ENCODE results near the gene CASKIN1. TPM values are rescaled to one million over a fixed set of nuclear protein-coding genes. Genes with fewer than 3 reads are reported as not detected.
"Not testable (repeated sequence)": the region's sequence is repeated elsewhere in the genome, so short reads cannot be mapped to it uniquely, and the experiment has no call there.

Gene CASKIN1
- total RNA-seq, 1 donor: not detected

DNA sequence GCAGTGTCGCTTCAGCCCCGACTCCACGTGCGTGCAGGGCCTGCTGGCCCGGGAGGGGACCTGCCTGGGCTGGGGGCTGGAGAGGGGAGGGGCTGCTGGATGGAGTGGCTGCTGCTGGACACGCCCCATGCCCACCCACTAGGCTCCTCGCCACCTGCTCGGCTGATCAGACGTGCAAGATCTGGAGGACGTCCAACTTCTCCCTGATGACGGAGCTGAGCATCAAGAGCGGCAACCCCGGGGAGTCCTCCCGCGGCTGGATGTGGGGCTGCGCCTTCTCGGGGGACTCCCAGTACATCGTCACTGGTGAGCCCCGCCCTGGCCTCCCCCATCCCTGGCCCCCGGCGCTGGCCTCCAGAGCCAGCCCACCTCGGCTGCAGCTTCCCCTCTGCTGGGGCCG is 11.9 kb upstream of the CASKIN1 start:
- Histone ChIP-seq H3K27me3 (ENCODE audit: insufficient read depth, low read length) (no peaks in the 10 kb centered on the region), H3K4me3 (ENCODE audit: low read length) (no peak overlapping the region), H3K4me1 (ENCODE audit: insufficient read depth, low read length) (peaks cover 38% of the 10 kb centered on the region), H3K9me3 (ENCODE audit: low read depth, low read length) (no peaks in the 10 kb centered on the region)

DNA sequence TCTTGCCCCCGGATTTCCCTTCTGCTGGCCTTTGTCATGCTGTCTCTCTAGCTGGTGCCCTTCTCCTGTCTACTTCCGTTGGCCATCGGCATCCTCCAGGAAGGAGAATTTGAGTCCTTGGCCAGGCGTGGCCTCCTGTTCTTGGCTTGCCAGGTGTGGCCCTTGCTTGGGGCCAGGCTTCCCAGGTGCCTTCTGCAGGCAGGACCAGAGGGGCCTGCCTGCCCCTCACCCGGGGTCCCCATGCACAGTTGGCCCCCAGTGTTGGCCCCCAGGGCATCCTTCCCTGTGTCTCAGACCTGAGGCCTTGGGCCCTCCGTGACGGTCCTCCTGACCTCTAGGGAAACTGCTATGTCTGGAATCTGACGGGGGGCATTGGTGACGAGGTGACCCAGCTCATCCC is 11.5 kb upstream of the CASKIN1 start:
- Histone ChIP-seq H3K9me3 (ENCODE audit: low read depth, low read length) (no peaks in the 10 kb centered on the region), H3K4me1 (ENCODE audit: insufficient read depth, low read length) (peaks cover 34% of the 10 kb centered on the region), H3K27me3 (ENCODE audit: insufficient read depth, low read length) (no peaks in the 10 kb centered on the region), H3K4me3 (ENCODE audit: low read length) (no peak overlapping the region)

DNA sequence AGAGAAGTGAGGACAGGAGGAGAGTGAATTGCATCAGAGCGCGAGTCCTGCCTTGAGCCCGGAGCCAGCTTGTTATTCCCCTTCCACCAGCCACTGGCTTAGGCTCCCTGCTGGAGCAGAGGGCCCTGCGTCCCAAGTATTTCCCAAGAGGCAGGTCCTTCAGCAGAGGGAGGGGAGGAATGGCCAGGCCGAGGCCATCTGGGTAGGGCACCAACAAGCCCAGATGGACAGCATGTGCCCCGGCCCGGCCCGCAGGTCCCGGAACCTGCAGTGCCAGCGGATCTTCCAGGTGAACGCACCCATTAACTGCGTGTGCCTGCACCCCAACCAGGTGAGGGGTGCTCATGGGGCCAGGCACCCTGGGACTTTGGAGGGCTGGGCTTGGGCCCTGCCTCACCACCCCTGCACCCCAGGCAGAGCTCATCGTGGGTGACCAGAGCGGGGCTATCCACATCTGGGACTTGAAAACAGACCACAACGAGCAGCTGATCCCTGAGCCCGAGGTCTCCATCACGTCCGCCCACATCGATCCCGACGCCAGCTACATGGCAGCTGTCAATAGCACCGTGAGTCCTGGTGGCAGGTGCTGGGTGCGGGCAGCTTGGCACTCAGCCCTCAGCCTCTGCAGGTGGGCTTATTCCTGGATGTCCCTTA is 10.5 kb upstream of the CASKIN1 start:
- Histone ChIP-seq H3K4me1 (ENCODE audit: insufficient read depth, low read length) (peaks cover 24% of the 10 kb centered on the region), H3K9me3 (ENCODE audit: low read depth, low read length) (no peaks in the 10 kb centered on the region), H3K4me3 (ENCODE audit: low read length) (no peak overlapping the region), H3K27me3 (ENCODE audit: insufficient read depth, low read length) (no peaks in the 10 kb centered on the region)

DNA sequence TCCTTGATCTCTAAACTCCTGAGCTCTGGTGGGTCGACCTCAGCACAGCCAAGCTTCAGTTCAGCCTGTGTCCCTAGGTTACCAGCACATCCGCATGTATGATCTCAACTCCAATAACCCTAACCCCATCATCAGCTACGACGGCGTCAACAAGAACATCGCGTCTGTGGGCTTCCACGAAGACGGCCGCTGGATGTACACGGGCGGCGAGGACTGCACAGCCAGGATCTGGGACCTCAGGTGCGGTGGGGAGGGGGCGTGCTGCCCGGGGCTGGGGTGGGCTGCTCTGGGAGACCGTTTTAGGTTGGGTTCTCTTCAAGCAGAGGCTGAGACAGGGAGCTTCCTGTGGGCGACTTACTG is 10.0 kb upstream of the CASKIN1 start:
- Histone ChIP-seq H3K9me3 (ENCODE audit: low read depth, low read length) (no peaks in the 10 kb centered on the region), H3K4me1 (ENCODE audit: insufficient read depth, low read length) (peaks cover 22% of the 10 kb centered on the region), H3K27me3 (ENCODE audit: insufficient read depth, low read length) (no peaks in the 10 kb centered on the region), H3K4me3 (ENCODE audit: low read length) (no peak overlapping the region)

DNA sequence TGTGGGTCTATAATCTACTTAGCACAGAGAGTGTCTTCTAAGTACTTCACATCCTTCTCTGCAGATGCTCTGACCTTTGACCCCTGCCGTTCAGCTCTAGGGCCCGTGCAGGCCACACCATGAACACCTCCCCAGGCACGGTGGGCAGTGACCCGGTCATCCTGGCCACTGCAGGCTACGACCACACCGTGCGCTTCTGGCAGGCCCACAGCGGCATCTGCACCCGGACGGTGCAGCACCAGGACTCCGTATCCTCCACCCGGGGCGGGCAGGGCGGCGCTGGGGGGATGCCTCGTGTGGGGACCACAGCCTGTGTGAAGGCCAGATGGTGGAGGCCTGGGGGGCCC is 9.5 kb upstream of the CASKIN1 start:
- H3K27me3 ChIP-seq (ENCODE audit: insufficient read depth, low read length): no peaks in the 10 kb centered on the region
- H3K9me3 ChIP-seq (ENCODE audit: low read depth, low read length): no peaks in the 10 kb centered on the region
- peak overlapping the region; percentile 79 for H3K4me3 ChIP-seq (ENCODE audit: low read length)
- peaks cover 22% of the 10 kb centered on the region for H3K4me1 ChIP-seq (ENCODE audit: insufficient read depth, low read length)

DNA sequence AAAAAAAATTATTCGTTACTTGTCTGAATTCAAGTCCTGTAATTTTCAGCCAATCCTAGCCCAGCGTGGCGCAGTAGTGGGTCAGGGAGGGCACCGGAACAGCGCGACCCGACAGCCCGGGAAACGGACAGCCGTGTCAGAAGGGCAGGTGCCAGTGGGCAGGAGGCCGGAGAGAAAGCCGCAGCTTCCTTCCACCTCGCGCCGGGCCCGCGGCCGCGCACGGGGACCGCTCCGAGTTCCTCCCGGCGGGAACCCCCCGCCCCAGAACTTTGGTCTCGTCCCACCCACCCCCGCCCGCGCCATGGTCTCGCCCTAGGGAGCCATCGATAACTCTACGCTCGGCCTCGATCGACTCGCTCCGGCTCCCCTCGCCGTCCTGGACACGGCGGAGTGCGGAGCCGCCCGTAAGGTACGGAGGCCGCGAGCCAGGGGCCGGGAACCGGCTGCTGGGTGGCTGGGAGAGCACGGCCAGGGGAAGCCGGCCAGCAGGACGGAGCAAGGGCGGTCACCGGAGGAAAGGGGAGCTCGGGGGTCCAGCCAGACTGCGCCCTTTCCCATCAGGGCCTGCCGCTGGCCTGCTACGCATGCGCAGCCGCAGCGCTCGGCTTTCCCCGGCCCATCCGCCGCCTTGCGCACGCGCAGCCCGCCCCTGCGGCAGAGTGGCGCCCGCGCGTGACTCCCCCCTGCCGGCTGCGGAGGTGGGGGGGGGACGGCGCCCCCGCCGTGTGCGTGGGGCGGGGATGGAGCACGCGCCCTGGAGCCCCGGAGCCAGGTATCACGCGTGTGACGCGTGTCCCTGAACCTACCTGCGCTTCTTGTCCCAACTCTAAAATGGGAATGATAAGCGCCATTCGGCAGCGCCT is 8.9 kb upstream of the CASKIN1 start, which contains the start of gene MLST8:
MLST8 (plus strand) TSS at position 351 of the 863 bp plus-strand sequence. CDS start 632 bp downstream, outside the sequence.
- H3K4me1 ChIP-seq (ENCODE audit: insufficient read depth, low read length): peaks cover 22% of the 10 kb centered on the region
- peak within 1 kb of the TSS; percentile 79 for H3K4me3 ChIP-seq (ENCODE audit: low read length)
- H3K27me3 ChIP-seq (ENCODE audit: insufficient read depth, low read length): no peaks in the 10 kb centered on the region
- no peaks in the 10 kb centered on the region for H3K9me3 ChIP-seq (ENCODE audit: low read depth, low read length)

DNA sequence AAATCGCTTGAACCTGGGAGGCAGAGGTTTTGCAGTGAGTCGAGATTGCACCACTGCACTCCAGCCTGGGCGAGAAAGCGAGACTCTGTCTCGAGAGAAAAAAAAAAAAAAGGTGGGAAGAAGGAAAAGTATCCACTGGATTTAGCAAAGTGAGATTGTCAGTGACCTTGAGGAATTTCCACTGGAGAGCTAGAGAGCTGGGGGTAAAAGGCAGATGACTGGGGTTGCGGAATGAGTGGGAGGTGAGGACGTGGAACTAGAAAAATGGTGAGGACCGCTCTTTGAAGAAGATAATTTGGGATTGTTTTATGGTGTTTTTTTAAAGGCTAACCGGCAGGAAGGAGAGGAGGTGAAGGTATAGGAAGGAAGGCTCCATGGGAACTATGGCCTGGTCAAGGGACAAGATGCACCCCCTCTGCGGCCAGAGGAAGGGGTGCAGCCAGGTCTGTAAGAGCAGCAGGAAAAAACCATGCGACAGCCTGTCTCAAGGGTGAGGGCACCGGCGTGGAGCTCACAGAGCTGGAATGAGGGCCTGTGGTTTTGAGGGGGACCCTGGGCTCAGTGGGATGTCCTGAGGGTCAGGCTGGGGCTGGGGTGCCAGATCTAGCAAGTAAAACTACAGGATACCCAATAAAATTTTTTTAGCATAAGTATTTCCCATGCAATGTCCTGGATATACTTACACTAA is 8.2 kb upstream of the CASKIN1 start:
- Histone ChIP-seq H3K4me3 (ENCODE audit: low read length) (peak overlapping the region; percentile 79), H3K27me3 (ENCODE audit: insufficient read depth, low read length) (no peaks in the 10 kb centered on the region), H3K4me1 (ENCODE audit: insufficient read depth, low read length) (peaks cover 22% of the 10 kb centered on the region)

DNA sequence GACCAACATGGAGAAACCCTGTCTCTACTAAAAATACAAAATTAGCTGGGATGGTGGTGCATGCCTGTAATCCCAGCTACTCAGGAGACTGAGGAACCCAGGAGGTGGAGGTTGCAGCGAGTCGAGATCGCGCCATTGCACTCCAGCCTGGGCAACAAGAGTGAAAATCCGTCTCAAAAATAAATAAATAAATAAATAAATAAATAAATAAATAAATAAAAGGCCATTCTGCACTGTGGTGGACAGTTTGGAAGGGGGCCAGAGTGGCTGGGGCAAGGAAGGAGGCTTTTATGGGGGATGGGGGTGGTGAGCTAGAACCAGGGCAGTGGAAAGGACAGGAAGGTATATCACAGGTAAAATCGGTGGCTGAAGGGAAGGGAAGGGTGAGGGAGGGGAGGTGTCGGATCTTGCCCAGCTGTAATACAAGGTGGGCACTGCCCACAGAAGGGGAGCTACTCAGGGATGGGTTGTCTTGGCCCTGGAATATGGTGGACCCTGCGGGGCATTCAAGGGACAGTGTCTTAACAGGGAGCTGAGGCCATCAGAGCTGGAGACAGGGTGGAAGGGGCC is 6.8 kb upstream of the CASKIN1 start:
- not testable (repeated sequence) for H3K9me3 ChIP-seq (ENCODE audit: low read depth, low read length); H3K27me3 ChIP-seq (ENCODE audit: insufficient read depth, low read length); H3K4me3 ChIP-seq (ENCODE audit: low read length)
- peaks cover 22% of the 10 kb centered on the region for H3K4me1 ChIP-seq (ENCODE audit: insufficient read depth, low read length)

More for the DNA sequence above, 8.2 kb upstream of the CASKIN1 start:
- no peaks in the 10 kb centered on the region for H3K9me3 ChIP-seq (ENCODE audit: low read depth, low read length)

DNA sequence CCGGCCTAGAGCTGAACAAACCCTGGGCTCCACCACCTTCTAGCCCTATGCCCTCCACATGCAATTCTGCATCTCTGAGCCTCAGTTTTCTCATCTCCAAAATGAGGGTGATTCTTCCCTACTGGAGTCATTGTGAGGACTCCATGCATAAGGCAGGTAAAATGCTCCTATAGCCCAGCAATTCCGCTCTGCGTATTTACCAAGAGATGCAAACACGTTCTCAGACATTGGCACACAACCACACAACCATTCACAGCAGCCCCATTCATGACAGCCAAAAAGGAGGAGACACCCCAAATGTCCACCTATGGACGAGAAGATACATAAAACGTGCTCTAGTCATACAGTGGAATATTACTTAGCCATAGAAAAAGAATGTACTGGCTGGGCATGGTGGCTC is 3.9 kb upstream of the CASKIN1 start:
- Histone ChIP-seq H3K4me3 (ENCODE audit: low read length) (no peak overlapping the region), H3K9me3 (ENCODE audit: low read depth, low read length) (no peaks in the 10 kb centered on the region), H3K27me3 (ENCODE audit: insufficient read depth, low read length) (peaks cover 25% of the 10 kb centered on the region), H3K4me1 (ENCODE audit: insufficient read depth, low read length) (peaks cover 15% of the 10 kb centered on the region)

DNA sequence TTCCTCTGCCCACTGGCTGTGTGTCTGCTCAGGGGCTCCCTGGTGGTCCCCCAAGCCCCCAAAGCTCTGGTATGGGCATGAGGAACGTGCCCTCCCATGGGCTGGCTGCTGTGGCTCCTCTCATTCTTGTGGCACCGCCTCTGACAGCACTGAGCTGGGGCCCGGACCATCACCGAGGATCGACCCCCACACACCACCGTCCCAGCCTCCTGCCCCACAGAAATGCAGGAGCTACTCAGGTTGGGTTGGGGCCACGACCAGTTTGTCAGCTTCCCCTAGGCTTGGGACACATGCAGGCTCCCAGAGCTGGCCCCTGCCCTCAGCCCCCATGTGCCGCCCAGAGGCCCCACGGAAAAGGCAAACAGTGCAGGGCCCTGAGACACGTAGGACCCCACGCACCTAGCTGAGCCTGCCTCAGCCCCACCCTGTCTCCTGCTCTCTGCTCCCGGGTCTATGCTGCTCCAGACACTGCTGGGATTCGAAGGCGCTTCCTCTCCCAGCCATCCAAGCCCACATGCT is 3.3 kb upstream of the CASKIN1 start:
- Histone ChIP-seq H3K27me3 (ENCODE audit: insufficient read depth, low read length) (peaks cover 32% of the 10 kb centered on the region), H3K4me1 (ENCODE audit: insufficient read depth, low read length) (peaks cover 16% of the 10 kb centered on the region), H3K4me3 (ENCODE audit: low read length) (no peak overlapping the region), H3K9me3 (ENCODE audit: low read depth, low read length) (no peaks in the 10 kb centered on the region)

DNA sequence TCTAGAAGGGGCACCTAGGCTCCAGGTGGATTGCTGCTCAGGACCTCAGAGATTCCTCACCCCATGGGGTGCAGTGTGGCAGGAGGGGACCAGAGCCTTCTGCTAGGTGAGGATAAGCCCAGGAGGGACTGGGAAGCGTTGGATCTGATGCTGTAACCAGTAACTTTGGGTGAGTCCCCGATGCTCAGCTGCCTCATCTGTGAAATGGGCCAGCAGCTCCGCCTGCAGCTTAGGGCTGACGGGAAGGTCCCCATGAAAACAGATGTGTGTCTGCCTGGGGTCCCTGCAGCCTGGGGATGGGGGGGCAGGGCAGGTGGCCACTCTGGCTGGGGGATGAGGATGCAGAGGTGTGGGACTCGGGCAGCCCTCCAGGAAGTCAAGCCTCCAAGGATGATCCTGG is 2.7 kb upstream of the CASKIN1 start:
- Histone ChIP-seq H3K4me1 (ENCODE audit: insufficient read depth, low read length) (peaks cover 11% of the 10 kb centered on the region), H3K4me3 (ENCODE audit: low read length) (no peak overlapping the region), H3K9me3 (ENCODE audit: low read depth, low read length) (no peaks in the 10 kb centered on the region), H3K27me3 (ENCODE audit: insufficient read depth, low read length) (peaks cover 33% of the 10 kb centered on the region)

DNA sequence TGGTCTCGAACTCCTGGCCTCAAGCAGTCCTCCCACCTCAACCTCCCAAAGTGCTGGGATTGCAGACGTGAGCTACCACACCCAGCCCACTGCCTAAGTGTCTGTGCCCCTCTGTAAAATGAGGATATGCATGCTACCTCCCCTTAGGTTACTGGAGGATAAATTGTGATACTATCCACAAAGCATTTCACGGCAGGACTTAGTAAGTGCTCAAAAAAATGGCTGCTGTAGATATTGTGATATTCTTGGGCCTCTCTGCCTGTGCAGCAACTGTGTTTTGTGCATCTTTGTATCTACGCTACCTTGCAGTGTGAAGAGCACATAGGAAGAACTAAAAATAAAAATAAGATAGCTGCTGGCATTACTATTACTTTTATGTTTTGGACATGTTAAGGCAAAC is 1.9 kb upstream of the CASKIN1 start:
- no peak overlapping the region for H3K4me3 ChIP-seq (ENCODE audit: low read length)
- peaks cover 33% of the 10 kb centered on the region for H3K27me3 ChIP-seq (ENCODE audit: insufficient read depth, low read length)
- no peaks in the 10 kb centered on the region for H3K9me3 ChIP-seq (ENCODE audit: low read depth, low read length)
- peaks cover 11% of the 10 kb centered on the region for H3K4me1 ChIP-seq (ENCODE audit: insufficient read depth, low read length)

DNA sequence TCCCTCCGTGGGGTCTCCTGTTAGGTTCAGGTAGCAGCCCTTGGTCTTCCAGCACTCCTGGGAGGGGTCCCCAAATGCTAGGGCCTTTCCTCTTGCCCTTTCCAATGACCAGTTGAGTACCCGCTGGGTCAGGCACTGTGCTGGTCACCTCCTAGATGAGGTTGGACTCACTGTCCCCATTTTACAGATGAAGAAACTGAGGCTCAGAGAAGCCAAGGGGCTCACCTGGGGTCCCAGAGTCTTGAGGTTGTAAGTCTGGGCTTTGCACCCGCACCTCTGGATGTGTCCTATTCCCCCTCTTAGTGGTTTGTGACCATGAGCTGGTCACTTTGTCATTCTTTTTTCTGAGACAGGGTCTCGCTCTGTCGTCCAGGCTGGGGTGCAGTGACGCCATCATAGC is 1.4 kb upstream of the CASKIN1 start:
- H3K4me3 ChIP-seq (ENCODE audit: low read length): no peak overlapping the region
- H3K9me3 ChIP-seq (ENCODE audit: low read depth, low read length): no peaks in the 10 kb centered on the region
- H3K4me1 ChIP-seq (ENCODE audit: insufficient read depth, low read length): peaks cover 11% of the 10 kb centered on the region
- peaks cover 33% of the 10 kb centered on the region for H3K27me3 ChIP-seq (ENCODE audit: insufficient read depth, low read length)

DNA sequence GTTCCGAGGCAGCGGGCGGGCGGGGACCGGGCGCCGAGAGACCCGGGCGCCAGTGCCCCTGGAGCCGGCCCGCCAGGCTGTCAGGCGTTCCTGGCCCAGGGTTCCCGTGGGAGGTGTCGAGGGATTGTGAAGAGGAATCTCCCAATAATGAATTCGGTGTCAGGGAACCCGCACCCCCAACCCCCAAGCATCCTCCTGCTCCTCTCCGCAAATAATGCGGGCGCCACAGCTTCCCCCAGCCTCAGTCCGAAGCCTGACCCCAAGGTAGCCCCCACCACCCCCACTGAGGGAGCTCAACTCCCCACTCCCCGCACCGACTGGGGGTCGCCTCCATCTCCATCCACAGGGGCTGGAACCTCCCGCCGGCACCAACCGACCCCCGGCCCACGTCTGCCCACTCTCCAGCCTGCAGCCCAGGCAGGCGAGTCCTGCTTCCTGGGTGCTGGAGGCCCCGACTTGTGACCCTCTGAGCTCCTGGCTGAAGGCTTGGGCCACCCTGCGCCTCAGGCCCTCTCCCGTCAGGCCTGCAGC is 641 bp upstream of the CASKIN1 start:
- H3K27me3 ChIP-seq (ENCODE audit: insufficient read depth, low read length): peaks cover 33% of the 10 kb centered on the region
- H3K4me3 ChIP-seq (ENCODE audit: low read length): no peak overlapping the region

More for the DNA sequence above, 641 bp upstream of the CASKIN1 start:
- Histone ChIP-seq H3K4me1 (ENCODE audit: insufficient read depth, low read length) (peaks cover 11% of the 10 kb centered on the region), H3K9me3 (ENCODE audit: low read depth, low read length) (no peaks in the 10 kb centered on the region)

Data from mononuclear cell (primary cell).